Prostate gland (tissue), 2 donors: ENCODE data around the gene DDX47.
"Not testable (repeated sequence)": the region's sequence is repeated elsewhere in the genome, so short reads cannot be mapped to it uniquely, and the experiment has no call there.

Source experiments
- CTCF ChIP-seq, 4 experiments: fragments of 200-600 bp in 2 of 4; fragments of 450-650 bp in 2 of 4; sonication (generic) in 2 of 4; IDR thresholded peaks; 1 replicate in 3 of 4; 2 replicates in 1 of 4; pipeline ENCODE4 v1.5.1; 2016 to 2019; ENCODE audit warnings: antibody characterized with exemption in 4 of 4, mild to moderate bottlenecking in 2 of 4, moderate library complexity in 2 of 4
- POLR2AphosphoS5 ChIP-seq: sonication (generic); formaldehyde crosslinking; IDR thresholded peaks from one replicate; pipeline ENCODE4 v1.6.1; 2017; ENCODE audit warnings: antibody characterized with exemption

- TF ChIP-seq CTCF (IDR thresholded peaks at IDR 0.05); POLR2AphosphoS5: not testable (repeated sequence)
These were observed 28.3 kb downstream of the DDX47 start for GRCh38 chr12:12841428-12841827.
